HG03521 (cell line): ENCODE results near the gene DEPDC1B.
"Not testable (repeated sequence)": the region's sequence is repeated elsewhere in the genome, so short reads cannot be mapped to it uniquely, and the experiment has no call there.

Experiments used
- ATAC-seq: cut with Tn5 transposase; IDR thresholded peaks from one replicate; pipeline ENCODE4 v1.9.1; 2021; ENCODE audit warnings: mild to moderate bottlenecking, moderate library complexity; ENCODE audit not compliant: unreplicated experiment

Gene DEPDC1B

DNA sequence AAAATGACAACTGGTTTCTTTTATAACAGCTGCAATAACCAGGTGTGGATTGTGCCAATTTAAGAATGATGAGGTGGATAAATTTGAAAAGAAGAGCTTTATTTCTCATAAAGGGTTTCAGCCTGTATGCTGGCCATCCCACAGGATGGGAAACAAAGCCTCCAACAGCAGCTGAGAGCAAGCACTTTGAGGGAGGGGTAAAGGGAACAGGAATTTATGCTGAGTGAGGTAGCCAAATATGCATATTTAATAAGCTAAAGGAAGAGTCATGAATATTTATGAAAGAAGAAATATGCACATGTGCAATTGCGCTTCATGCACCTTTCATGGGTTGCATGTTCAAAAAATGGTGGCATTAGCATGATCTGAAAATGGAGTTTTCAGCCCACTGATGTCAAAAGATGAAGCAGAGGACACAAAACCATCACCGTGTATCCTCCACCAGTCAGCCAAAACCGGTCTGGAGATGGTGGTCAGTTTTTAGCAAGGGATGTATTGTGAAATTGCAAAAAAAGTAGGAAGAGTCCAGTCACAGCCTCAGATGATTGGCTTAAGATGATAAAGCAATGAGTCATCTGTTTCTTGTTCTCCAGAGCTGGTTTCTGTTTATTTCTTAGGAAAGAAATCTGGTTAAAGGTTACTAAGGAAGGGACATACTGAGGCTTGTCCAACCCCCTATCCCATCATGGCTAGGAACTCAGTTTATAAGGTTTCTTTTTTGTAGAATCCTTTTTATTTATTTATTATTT is 47.9 kb downstream of the DEPDC1B start:
- no peak for ATAC-seq

DNA sequence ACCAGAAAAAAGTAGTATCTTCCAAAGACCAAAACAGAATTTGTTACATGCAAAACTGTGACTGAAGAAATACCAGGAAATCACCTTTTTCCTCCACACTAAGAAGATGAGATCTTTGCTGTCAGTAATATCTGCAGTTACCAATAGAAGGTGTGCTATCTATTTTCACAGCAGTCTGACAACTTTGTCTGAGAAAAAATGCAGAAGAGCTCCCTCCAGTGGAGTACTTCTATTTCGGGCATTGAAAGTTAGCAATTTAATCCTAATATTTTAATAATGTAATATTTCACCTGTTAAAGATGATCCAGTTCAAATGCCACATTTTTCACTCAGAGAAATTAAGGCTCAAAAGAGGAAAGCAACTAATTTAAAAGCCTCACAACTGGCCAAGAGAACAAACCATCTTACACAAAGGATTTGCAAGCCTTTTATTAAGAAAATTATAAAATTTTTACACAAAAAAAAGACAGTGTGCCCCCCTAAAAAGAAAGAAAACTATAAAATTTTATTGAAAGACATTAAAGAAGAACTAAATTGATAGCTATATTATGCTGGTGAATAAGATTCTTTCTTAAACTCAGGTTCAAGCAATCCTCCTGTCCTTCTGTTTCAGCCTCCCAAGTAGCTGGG is 50.6 kb downstream of the DEPDC1B start:
- ATAC-seq = no peak

- ATAC-seq = no peak
Measured at GRCh38 chr5:60648175-60648574, 51.8 kb downstream of the DEPDC1B start.

DNA sequence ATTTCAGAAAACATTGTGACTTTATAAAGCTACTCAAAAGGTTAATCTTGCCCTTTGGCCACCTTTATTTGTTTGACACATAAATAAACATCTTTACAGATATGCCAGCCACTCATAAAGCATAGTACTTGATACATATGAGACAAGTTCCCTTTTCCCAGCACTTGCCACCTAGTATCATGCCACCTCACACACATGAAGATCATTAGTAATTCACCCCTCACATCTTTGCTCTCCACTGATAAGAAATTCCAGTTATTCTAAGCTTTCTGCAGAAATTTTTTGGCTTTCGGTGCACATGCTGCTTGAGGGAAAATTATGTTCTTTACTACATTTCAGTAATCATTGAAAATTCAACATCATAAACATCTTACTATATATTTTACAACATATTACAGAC is 59.1 kb downstream of the DEPDC1B start:
- ATAC-seq = no peak

- ATAC-seq = no peak
Measured at GRCh38 chr5:60639544-60639943, 60.4 kb downstream of the DEPDC1B start.

DNA sequence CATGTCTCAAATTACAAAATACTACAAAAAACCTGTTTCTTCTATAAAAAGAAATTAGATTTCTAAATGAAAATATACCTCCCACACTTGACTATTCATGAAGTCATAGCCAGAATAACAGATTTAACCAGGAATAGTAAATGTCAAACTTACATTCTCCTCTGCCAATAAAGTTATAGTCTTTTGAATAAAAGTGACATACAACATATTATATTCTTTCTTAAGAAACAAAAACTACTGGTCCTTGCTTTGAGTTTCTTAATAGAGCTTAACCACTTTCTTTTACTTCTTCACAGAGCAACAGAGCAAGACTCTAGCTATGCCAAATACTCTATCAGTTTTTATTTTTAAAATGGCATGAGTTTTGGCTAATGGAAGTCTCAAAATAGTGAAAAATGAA is 61.7 kb downstream of the DEPDC1B start:
- no peak for ATAC-seq

DNA sequence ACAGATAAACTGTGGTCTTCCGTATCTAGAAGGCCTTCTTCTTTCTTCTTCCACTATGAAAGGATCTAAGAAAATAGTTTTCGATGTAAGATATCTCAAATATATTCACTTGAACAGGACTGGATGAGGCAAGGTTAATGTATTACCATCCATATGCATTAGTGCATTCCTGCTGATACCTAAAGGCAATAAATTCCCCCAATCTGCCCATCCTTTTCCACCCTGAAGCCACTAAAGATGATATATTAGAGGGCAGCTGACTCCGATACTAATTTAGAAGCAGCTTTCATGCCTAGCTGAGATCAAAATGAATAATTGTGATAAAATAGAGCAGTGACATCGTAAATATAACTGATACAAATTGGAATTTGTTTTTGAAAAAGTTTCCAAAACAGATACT is 63.3 kb downstream of the DEPDC1B start:
- ATAC-seq = no peak

DNA sequence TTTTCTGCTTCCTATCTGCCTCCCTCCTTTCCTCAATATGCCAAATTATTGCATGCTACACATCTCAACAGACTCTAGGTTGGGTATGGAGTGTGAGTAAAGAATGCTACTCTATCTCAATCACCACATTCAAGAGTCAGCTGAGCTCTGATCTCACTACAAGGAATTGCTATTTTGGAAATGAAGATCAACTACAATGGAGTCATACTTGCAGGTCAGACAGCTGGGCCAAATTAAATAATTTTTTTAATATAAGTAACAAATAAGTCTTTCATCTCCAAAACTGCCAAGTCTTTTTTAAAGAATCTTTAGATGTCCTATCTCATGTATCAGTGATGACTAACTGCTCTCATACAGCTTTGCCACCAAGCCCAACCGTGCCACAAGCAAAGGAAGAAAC is 64.0 kb downstream of the DEPDC1B start:
- ATAC-seq = no peak

GRCh38 chr5:60634051-60634450 is 65.9 kb downstream of the DEPDC1B start:
- no peak for ATAC-seq

GRCh38 chr5:60633341-60633740 is 66.6 kb downstream of the DEPDC1B start:
- no peak for ATAC-seq

- ATAC-seq = no peak
Measured at GRCh38 chr5:60632153-60632552, 67.8 kb downstream of the DEPDC1B start.

GRCh38 chr5:60630836-60631235 is 69.1 kb downstream of the DEPDC1B start:
- ATAC-seq = no peak

- ATAC-seq = no peak
Measured at GRCh38 chr5:60630179-60630578, 69.8 kb downstream of the DEPDC1B start.

DNA sequence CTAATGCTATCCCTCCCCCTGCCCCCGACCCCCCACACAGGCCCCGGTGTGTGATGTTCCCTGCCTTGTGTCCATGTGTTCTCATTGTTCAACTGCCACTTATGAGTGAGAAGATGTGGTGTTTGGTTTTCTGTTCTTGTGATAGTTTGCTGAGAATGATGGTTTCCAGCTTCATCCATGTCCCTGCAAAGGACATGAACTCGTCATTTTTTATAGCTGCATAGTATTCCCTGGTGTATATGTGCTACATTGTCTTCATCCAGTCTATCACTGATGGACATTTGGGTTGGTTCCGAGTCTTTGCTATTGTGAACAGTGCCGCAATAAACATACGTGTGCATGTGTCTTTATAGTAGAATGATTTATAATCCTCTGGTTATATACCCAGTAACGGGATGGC is 75.1 kb downstream of the DEPDC1B start:
- ATAC-seq = not testable (repeated sequence)

DNA sequence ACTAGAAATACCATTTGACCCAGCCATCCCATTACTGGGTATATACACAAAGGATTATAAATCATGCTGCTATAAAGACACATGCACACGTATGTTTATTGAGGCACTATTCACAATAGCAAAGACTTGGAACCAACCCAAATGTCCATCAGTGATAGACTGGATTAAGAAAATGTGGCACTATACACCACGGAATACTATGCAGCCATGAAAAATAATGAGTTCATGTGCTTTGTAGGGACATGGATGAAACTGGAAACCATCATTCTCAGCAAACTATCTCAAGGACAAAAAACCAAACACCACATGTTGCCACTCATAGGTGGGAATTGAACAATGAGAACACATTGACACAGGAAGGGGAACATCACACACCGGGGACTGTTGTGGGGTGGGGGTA is 79.2 kb downstream of the DEPDC1B start:
- not testable (repeated sequence) for ATAC-seq

DNA sequence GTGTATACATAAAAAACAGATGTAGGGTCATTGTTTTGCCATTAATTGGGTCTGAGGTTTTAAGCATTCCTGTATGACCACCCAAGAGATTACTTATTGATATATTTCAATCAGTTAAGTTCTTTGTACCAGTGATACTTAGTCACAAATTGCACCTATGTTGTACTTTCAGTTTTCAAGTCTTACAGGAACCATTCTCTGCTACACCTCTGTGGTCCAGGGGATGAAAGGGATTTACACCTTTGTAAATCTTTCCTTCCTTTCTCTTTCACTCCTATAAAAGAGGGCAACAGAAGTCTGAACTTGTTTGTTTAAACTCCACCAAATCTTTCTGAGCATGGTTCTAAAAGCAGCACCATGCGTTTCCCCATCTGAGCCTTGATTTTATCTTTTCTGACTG is 86.1 kb downstream of the DEPDC1B start:
- no peak for ATAC-seq

DNA sequence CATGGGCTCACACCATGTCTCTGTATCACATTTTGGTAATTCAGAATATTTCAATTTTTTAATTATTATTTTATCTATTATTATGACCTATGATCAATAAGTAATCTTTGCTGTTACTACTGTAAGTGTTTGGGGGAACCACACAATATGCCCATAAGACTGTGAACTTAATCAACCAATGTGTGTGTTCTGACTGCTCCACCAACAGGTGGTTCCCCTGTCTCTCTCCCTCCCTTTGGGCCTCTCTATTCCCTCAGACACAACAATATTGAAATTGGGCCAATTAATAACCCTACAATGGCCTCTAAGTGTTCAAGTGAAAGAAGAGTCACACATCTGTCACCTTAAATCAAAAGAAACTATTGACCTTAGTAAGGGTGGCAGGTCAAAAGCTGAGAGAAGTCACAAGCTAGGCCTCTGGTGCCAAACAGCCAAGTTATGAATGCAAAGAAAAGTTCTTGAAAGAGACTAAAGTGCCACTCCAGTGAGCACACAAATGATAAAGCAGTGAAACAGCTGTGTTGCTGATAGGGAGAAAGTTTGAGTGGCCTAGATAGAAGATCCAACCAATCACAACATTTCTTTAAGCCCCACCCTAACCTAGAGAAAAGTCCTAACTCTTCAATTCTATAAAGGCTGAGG is 88.7 kb downstream of the DEPDC1B start:
- no peak for ATAC-seq

DNA sequence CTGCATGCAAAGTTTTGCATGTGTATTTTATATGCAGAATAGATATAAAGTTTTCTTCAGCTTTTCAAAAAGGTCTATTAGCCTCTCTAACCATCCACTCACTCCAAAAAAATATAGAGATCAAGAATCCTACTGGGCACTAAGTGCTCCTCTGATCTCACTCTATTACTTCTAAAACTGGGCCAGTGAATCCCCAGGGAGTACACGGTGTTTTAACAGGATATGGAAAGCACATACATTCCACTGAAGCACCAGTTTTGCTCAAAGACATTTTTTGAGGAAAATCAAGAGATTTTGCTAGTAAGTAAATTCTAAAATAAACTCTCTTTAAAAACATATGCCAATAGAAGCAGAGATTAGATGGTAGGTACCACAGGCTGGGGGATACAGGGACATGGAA is 95.2 kb downstream of the DEPDC1B start:
- ATAC-seq = no peak

DNA sequence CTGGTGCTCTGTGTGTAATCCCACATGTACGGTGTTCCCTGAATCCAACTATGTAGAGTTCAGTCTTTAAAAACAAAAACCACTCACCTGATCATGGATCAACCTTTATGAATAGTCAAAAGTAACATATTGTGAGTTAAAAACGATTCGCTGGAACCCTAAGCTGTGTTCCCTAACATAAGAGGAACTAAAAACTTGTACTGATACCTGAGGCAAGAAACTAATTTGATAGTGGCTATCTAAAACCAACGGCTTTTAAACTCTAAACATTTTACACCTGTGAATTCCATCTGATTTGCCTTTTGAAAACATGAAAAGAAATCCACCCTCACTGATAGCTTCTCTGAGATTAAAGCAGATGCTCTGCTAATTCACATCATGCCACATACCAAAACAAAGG is 101.5 kb downstream of the DEPDC1B start:
- ATAC-seq = peak; percentile 49

GRCh38 chr5:60597572-60598320 is 102.2 kb downstream of the DEPDC1B start:
- ATAC-seq = peak; percentile 74

- ATAC-seq = no peak
Measured at GRCh38 chr5:60594715-60595477, 105.1 kb downstream of the DEPDC1B start.
